DOHH2 (cell line): Measurements from ENCODE around the gene TSGA10.

Source experiments
- H3F3A ChIP-seq: fragments of 200-600 bp; sonication (generic), shearing (Covaris generic); 2 replicates; pipeline ENCODE4 v1.6.0; 2016; ENCODE audit warnings: antibody characterized with exemption, mild to moderate bottlenecking; ENCODE audit not compliant: control insufficient read depth, insufficient read depth
- H3K27ac ChIP-seq: fragments of 200-600 bp; sonication (generic); 2 replicates; pipeline ENCODE4 v1.5.1; 2014; ENCODE audit warnings: low read depth, mild to moderate bottlenecking, low read length, moderate library complexity
- H3K27me3 ChIP-seq: fragments of 200-600 bp; sonication (generic); 2 replicates; pipeline ENCODE4 v1.6.1; 2014; ENCODE audit warnings: mild to moderate bottlenecking, low read length, mixed read lengths; ENCODE audit not compliant: control insufficient read depth
- H3K36me3 ChIP-seq: fragments of 200-600 bp; sonication (generic); 2 replicates; pipeline ENCODE4 v1.6.1; 2014; ENCODE audit warnings: mild to moderate bottlenecking, low read length, moderate library complexity, mixed read lengths; ENCODE audit not compliant: control insufficient read depth
- H3K4me1 ChIP-seq: fragments of 200-600 bp; sonication (generic); 2 replicates; pipeline ENCODE4 v1.6.1; 2014; ENCODE audit warnings: mild to moderate bottlenecking, low read length, mixed read lengths; ENCODE audit not compliant: control insufficient read depth
- H3K4me2 ChIP-seq: fragments of 200-600 bp; sonication (generic); 2 replicates; pipeline ENCODE4 v1.6.0; 2014; ENCODE audit warnings: mild to moderate bottlenecking, low read length, moderate library complexity
- H3K4me3 ChIP-seq: fragments of 200-600 bp; sonication (generic); 2 replicates; pipeline ENCODE4 v1.5.1; 2014; ENCODE audit warnings: mild to moderate bottlenecking, low read length, mixed read lengths
- H3K79me2 ChIP-seq: fragments of 200-600 bp; sonication (generic); 2 replicates; pipeline ENCODE4 v1.6.1; 2014; ENCODE audit warnings: mild to moderate bottlenecking, low read length, mixed read lengths; ENCODE audit not compliant: control insufficient read depth
- H3K9me2 ChIP-seq: fragments of 200-600 bp; sonication (generic); replicated peaks from 2 replicates; pipeline ENCODE4 v1.6.1; 2014; ENCODE audit warnings: mild to moderate bottlenecking, low read length, mixed read lengths; ENCODE audit not compliant: control insufficient read depth
- H3K9me3 ChIP-seq: fragments of 200-600 bp; sonication (generic); 2 replicates; pipeline ENCODE4 v1.6.1; 2014; ENCODE audit warnings: antibody characterized with exemption, low read length, mixed read lengths; ENCODE audit not compliant: control insufficient read depth, insufficient read depth
- H4K20me1 ChIP-seq: fragments of 200-600 bp; sonication (generic); 2 replicates; pipeline ENCODE4 v1.6.0; 2014; ENCODE audit warnings: low read depth, mild to moderate bottlenecking, antibody characterized with exemption, low read length, moderate library complexity; ENCODE audit not compliant: control insufficient read depth, insufficient read depth
- EZH2phosphoT487 ChIP-seq: fragments of 200-600 bp; sonication (generic); IDR thresholded peaks from 2 replicates; pipeline ENCODE4 v1.6.1; 2017; ENCODE audit warnings: borderline replicate concordance, mild to moderate bottlenecking, antibody characterized with exemption, low read length, moderate library complexity, mixed read lengths
- TF ChIP-seq, protein P1 (sequence below): fragments of 200-600 bp; sonication (generic); IDR thresholded peaks from one replicate; pipeline ENCODE4 v1.5.1; 2014; ENCODE audit warnings: antibody characterized with exemption, mild to moderate bottlenecking, low read depth, low read length; ENCODE audit not compliant: poor library complexity, severe bottlenecking

Gene TSGA10

GRCh38 chr2:99154643-99155536 is at the start of gene TSGA10, which contains the start of gene LIPT1:
TSGA10 (minus strand) TSS chr2:99154942; CDS start chr2:99109439, 45,503 bp downstream.
LIPT1 (plus strand) TSS chr2:99154967; CDS start chr2:99161958, 6,991 bp downstream.
- no peaks in the 10 kb centered on the region for H3K9me3 ChIP-seq
- H3K4me3 ChIP-seq: peak within 1 kb of the TSS; percentile 88
- H3K9me2 ChIP-seq: no peaks in the 10 kb centered on the region
- H3F3A ChIP-seq: no peaks in the 10 kb centered on the region
- TF ChIP-seq, protein P1, sequence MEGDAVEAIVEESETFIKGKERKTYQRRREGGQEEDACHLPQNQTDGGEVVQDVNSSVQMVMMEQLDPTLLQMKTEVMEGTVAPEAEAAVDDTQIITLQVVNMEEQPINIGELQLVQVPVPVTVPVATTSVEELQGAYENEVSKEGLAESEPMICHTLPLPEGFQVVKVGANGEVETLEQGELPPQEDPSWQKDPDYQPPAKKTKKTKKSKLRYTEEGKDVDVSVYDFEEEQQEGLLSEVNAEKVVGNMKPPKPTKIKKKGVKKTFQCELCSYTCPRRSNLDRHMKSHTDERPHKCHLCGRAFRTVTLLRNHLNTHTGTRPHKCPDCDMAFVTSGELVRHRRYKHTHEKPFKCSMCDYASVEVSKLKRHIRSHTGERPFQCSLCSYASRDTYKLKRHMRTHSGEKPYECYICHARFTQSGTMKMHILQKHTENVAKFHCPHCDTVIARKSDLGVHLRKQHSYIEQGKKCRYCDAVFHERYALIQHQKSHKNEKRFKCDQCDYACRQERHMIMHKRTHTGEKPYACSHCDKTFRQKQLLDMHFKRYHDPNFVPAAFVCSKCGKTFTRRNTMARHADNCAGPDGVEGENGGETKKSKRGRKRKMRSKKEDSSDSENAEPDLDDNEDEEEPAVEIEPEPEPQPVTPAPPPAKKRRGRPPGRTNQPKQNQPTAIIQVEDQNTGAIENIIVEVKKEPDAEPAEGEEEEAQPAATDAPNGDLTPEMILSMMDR: peak; percentile 32
- TF ChIP-seq EZH2phosphoT487: no peak
- peaks cover 33% of the 10 kb centered on the region for H3K79me2 ChIP-seq
- H3K4me2 ChIP-seq: peak within 1 kb of the TSS; percentile 97
- no peaks in the 10 kb centered on the region for H3K27me3 ChIP-seq
- H3K36me3 ChIP-seq: peaks cover 23% of the 10 kb centered on the region
- H4K20me1 ChIP-seq: no peaks in the 10 kb centered on the region
- H3K27ac ChIP-seq: peak within 1 kb of the TSS; percentile 72
- H3K4me1 ChIP-seq: peaks cover 45% of the 10 kb centered on the region

- H3K9me3 ChIP-seq: no peaks in the 10 kb centered on the region
Measured at GRCh38 chr2:99201959-99202678, 47.4 kb upstream of the TSGA10 start.

GRCh38 chr2:99200076-99200800 is 45.5 kb upstream of the TSGA10 start:
- H3K4me2 ChIP-seq: no peak overlapping the region
- H3K27ac ChIP-seq: no peak overlapping the region
- H3K27me3 ChIP-seq: no peaks in the 10 kb centered on the region
- no peaks in the 10 kb centered on the region for H3F3A ChIP-seq
- no peaks in the 10 kb centered on the region for H3K4me1 ChIP-seq
- no peaks in the 10 kb centered on the region for H3K9me3 ChIP-seq
- peaks cover 28% of the 10 kb centered on the region for H3K36me3 ChIP-seq
- H3K4me3 ChIP-seq: no peak overlapping the region
- no peaks in the 10 kb centered on the region for H3K79me2 ChIP-seq
- no peaks in the 10 kb centered on the region for H4K20me1 ChIP-seq
- no peak for TF ChIP-seq EZH2phosphoT487
- TF ChIP-seq, protein P1: no peak
- H3K9me2 ChIP-seq: no peaks in the 10 kb centered on the region

More at GRCh38 chr2:99201959-99202678, 47.4 kb upstream of the TSGA10 start:
- Histone ChIP-seq H3K36me3 (peaks cover 11% of the 10 kb centered on the region), H3K4me1 (no peaks in the 10 kb centered on the region), H3K79me2 (no peaks in the 10 kb centered on the region), H3K27ac (no peak overlapping the region), H3F3A (no peaks in the 10 kb centered on the region), H3K4me2 (no peak overlapping the region), H4K20me1 (no peaks in the 10 kb centered on the region), H3K27me3 (no peaks in the 10 kb centered on the region), H3K9me2 (no peaks in the 10 kb centered on the region), H3K4me3 (no peak overlapping the region)
- no peak for TF ChIP-seq EZH2phosphoT487
- TF ChIP-seq, protein P1: no peak
